ENCODE results near the gene POMC. TPM values are rescaled to one million over a fixed set of nuclear protein-coding genes. Genes with fewer than 3 reads are reported as not detected.
"Not testable (repeated sequence)": the region's sequence is repeated elsewhere in the genome, so short reads cannot be mapped to it uniquely, and the experiment has no call there.

The POMC gene
- total RNA-seq, 1 experiment from 2014 or later: not detected

DNA sequence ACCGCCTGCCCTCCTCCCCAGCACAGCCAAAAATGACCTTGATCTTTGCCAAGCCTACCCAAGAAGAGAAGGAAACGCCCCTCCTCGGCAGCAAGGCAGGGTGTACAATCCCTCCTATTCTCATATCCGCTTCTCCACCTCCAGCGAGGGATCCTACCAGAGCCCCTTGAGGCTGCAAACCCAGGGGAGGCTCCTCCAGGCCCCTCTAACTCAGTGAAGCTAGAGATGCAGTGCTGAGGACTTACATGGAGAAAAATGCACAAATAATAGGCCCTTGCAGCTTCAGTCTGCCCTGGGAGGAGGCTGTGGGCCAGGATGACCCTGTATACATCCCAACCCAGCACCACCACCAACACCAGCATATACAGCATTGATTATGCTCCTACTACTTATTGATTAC, 46.9 kb upstream of the POMC start:
- Histone ChIP-seq H2AFZ (no peak overlapping the region), H3K4me2 (no peak overlapping the region), H3K9me2 (ENCODE audit: insufficient read depth) (no peaks in the 10 kb centered on the region), H3F3A (ENCODE audit: insufficient read depth, low read depth) (no peaks in the 10 kb centered on the region), H3K36me3 (ENCODE audit: low read depth) (no peaks in the 10 kb centered on the region), H4K20me1 (ENCODE audit: insufficient read depth) (no peaks in the 10 kb centered on the region), H3K4me3 (no peak overlapping the region), H3K27ac (no peak overlapping the region), H3K27me3 (ENCODE audit: insufficient read depth, low read depth) (no peaks in the 10 kb centered on the region), H3K4me1 (replicated peaks; ENCODE audit: insufficient read depth) (peaks cover 8% of the 10 kb centered on the region; the same call in 1 of the 2 replicates), H3K79me2 (ENCODE audit: low read depth) (no peaks in the 10 kb centered on the region), H3K9me3 (ENCODE audit: insufficient read depth, low read depth) (no peaks in the 10 kb centered on the region)
- BruUV-seq (replicated peaks): no TSS peak
- ChIA-PET CTCF (no interaction called here), POLR2A (ENCODE audit: unreplicated experiment) (no interaction called here)
- intact Hi-C loops (cut with micrococcal nuclease; ENCODE audit: unreplicated experiment): no loop called here
- DNase-seq: no peak
- no peak for TF ChIP-seq EZH2 (IDR thresholded peaks at IDR 0.05; ENCODE audit: low read depth)
- TF ChIP-seq, protein P1, sequence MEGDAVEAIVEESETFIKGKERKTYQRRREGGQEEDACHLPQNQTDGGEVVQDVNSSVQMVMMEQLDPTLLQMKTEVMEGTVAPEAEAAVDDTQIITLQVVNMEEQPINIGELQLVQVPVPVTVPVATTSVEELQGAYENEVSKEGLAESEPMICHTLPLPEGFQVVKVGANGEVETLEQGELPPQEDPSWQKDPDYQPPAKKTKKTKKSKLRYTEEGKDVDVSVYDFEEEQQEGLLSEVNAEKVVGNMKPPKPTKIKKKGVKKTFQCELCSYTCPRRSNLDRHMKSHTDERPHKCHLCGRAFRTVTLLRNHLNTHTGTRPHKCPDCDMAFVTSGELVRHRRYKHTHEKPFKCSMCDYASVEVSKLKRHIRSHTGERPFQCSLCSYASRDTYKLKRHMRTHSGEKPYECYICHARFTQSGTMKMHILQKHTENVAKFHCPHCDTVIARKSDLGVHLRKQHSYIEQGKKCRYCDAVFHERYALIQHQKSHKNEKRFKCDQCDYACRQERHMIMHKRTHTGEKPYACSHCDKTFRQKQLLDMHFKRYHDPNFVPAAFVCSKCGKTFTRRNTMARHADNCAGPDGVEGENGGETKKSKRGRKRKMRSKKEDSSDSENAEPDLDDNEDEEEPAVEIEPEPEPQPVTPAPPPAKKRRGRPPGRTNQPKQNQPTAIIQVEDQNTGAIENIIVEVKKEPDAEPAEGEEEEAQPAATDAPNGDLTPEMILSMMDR (conservative IDR thresholded peaks at IDR 0.05): no peak

DNA sequence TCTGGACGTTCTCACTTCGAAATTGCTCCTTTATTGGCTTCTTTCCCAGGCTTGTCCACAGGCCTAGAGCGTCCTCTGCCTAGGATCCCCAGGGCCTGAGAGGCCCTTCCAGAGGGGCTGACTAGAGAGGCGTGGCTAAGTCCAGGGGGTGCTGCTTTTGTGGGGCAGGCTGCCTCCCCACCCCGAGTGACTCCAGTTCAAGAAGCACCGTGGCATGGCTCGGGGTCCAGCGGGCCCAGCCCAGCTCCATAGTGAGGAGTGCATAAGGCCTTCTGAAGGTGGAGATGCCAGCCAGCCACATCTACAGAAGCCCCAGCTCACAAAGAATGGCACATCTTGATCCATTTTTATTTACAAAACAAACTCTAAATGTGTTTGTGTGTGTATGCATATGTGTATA, 44.8 kb upstream of the POMC start:
- TF ChIP-seq, protein P1 (conservative IDR thresholded peaks at IDR 0.05): no peak
- no peak for TF ChIP-seq EZH2 (IDR thresholded peaks at IDR 0.05; ENCODE audit: low read depth)
- H3F3A ChIP-seq (ENCODE audit: insufficient read depth, low read depth): no peaks in the 10 kb centered on the region
- no peaks in the 10 kb centered on the region for H4K20me1 ChIP-seq (ENCODE audit: insufficient read depth)
- no TSS peak for BruUV-seq (replicated peaks)
- intact Hi-C loops (cut with micrococcal nuclease; ENCODE audit: unreplicated experiment): no loop called here
- H3K27me3 ChIP-seq (ENCODE audit: insufficient read depth, low read depth): no peaks in the 10 kb centered on the region
- ChIA-PET CTCF (no interaction called here), POLR2A (ENCODE audit: unreplicated experiment) (interaction anchor here (0.5 kb wide), 1 partner anchor 623 kb away, joined by 10 read pairs; no protein-coding TSS in a partner anchor)
- no peak overlapping the region for H3K27ac ChIP-seq
- H3K36me3 ChIP-seq (ENCODE audit: low read depth): no peaks in the 10 kb centered on the region
- no peaks in the 10 kb centered on the region for H3K9me3 ChIP-seq (ENCODE audit: insufficient read depth, low read depth)
- no peaks in the 10 kb centered on the region for H3K4me1 ChIP-seq (replicated peaks; ENCODE audit: insufficient read depth)
- no peak overlapping the region for H2AFZ ChIP-seq
- no peaks in the 10 kb centered on the region for H3K79me2 ChIP-seq (ENCODE audit: low read depth)
- DNase-seq: no peak
- H3K4me3 ChIP-seq: no peak overlapping the region
- H3K9me2 ChIP-seq (ENCODE audit: insufficient read depth): no peaks in the 10 kb centered on the region
- H3K4me2 ChIP-seq: no peak overlapping the region

DNA sequence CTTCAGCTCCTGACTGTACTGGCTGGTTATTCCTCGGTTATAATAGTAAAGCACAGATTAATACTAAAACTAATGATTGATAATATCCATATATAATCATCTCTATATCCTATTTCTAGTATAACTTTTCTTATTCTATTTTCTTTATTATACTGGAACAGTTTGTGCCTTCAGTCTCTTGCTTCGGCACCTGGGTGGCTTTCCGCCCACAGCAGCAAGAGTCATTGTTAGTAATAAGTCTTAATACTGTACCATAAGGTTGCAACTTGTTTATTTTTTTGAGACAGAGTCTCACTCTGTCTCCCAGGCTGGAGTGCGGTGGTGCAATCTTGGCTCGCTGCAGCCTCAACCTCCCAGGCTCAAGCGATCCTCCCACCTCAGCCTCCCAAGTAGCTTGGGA, 42.5 kb upstream of the POMC start:
- not testable (repeated sequence) for H4K20me1 ChIP-seq (ENCODE audit: insufficient read depth)

DNA sequence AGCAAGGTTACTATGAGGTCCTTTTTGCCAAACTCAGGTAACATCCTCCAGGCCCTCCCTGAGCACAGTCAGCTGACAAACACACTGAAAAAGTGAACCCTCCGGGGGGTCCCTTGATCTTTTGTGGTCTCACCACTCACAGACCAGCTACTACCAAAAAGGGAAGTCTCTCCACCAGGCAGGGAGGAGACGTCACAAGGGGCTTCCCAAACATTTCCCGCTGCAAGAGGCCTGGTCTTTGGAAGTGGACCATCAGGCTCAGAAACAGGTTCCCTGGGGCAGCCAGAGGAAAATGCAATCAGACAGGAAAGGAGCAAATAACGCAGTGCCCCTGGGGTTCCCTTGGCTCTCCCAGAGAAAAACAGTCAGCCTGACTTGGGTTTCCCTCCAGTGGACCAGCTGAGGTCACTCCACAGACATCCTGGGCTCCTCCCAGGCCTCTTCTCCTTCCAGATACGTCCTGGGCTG, 38.7 kb upstream of the POMC start:
- Histone ChIP-seq H3K9me3 (ENCODE audit: insufficient read depth, low read depth) (no peaks in the 10 kb centered on the region), H4K20me1 (ENCODE audit: insufficient read depth) (no peaks in the 10 kb centered on the region), H3K4me3 (no peak overlapping the region), H3K79me2 (ENCODE audit: low read depth) (no peaks in the 10 kb centered on the region), H3K27me3 (ENCODE audit: insufficient read depth, low read depth) (no peaks in the 10 kb centered on the region), H3K9me2 (ENCODE audit: insufficient read depth) (no peaks in the 10 kb centered on the region), H2AFZ (no peak overlapping the region), H3F3A (ENCODE audit: insufficient read depth, low read depth) (no peaks in the 10 kb centered on the region), H3K36me3 (ENCODE audit: low read depth) (no peaks in the 10 kb centered on the region), H3K4me2 (no peak overlapping the region), H3K4me1 (replicated peaks; ENCODE audit: insufficient read depth) (no peaks in the 10 kb centered on the region), H3K27ac (no peak overlapping the region)
- CTCF ChIA-PET: no interaction called here
- POLR2A ChIA-PET (ENCODE audit: unreplicated experiment): no interaction called here
- intact Hi-C loops (cut with micrococcal nuclease; ENCODE audit: unreplicated experiment): no loop called here
- no TSS peak for BruUV-seq (replicated peaks)
- DNase-seq: no peak
- TF ChIP-seq, protein P1 (conservative IDR thresholded peaks at IDR 0.05): no peak
- TF ChIP-seq EZH2 (IDR thresholded peaks at IDR 0.05; ENCODE audit: low read depth): no peak

More for the DNA sequence above, 42.5 kb upstream of the POMC start:
- H3F3A ChIP-seq (ENCODE audit: insufficient read depth, low read depth); H3K27me3 ChIP-seq (ENCODE audit: insufficient read depth, low read depth); intact Hi-C loops (cut with micrococcal nuclease; ENCODE audit: unreplicated experiment); H3K79me2 ChIP-seq (ENCODE audit: low read depth); H3K4me2 ChIP-seq; H3K9me3 ChIP-seq (ENCODE audit: insufficient read depth, low read depth); H3K36me3 ChIP-seq (ENCODE audit: low read depth); BruUV-seq (replicated peaks); H3K4me1 ChIP-seq (replicated peaks; ENCODE audit: insufficient read depth); DNase-seq; H3K27ac ChIP-seq; H3K9me2 ChIP-seq (ENCODE audit: insufficient read depth); H3K4me3 ChIP-seq; H2AFZ ChIP-seq; CTCF ChIA-PET: not testable (repeated sequence)
- POLR2A ChIA-PET (ENCODE audit: unreplicated experiment): interaction anchor here (0.6 kb wide), 1 partner anchor 1386 kb away, joined by 4 read pairs; no protein-coding TSS in a partner anchor

Data from PC-9 (cell line).